ENCODE measurements around the gene TRIM32. TPM values are rescaled to one million over a fixed set of nuclear protein-coding genes. Genes with fewer than 3 reads are reported as not detected.

The TRIM32 gene
- total RNA-seq, 1 experiment from 2014 or later: 40.5 TPM

DNA sequence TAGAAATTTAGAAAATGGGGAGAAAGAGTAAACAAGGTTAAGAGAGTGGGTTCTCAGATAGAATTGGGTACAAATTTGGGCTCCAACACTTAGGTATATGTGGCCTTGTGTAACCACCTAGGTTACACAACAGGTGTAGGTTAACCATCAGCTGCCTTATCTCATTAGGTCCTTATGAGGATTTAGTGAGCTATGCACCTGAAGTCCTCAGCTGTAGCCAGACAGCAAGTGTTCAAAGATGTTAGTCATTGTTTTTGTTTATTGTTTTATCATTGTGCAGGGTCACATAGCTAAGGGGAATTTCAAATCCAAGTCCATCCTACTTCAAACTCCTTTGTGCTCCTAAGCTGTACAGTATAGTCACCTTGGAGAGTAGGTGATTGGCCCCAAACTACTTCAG is 970 bp upstream of the TRIM32 start:
- H2AFZ ChIP-seq: peak overlapping the region; percentile 87
- no peak for TF ChIP-seq EZH2 (IDR thresholded peaks at IDR 0.05; ENCODE audit: low read depth)
- TF ChIP-seq, protein P1, sequence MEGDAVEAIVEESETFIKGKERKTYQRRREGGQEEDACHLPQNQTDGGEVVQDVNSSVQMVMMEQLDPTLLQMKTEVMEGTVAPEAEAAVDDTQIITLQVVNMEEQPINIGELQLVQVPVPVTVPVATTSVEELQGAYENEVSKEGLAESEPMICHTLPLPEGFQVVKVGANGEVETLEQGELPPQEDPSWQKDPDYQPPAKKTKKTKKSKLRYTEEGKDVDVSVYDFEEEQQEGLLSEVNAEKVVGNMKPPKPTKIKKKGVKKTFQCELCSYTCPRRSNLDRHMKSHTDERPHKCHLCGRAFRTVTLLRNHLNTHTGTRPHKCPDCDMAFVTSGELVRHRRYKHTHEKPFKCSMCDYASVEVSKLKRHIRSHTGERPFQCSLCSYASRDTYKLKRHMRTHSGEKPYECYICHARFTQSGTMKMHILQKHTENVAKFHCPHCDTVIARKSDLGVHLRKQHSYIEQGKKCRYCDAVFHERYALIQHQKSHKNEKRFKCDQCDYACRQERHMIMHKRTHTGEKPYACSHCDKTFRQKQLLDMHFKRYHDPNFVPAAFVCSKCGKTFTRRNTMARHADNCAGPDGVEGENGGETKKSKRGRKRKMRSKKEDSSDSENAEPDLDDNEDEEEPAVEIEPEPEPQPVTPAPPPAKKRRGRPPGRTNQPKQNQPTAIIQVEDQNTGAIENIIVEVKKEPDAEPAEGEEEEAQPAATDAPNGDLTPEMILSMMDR (conservative IDR thresholded peaks at IDR 0.05): no peak
- peak overlapping the region; percentile 84 for H3K4me3 ChIP-seq
- intact Hi-C loops (cut with micrococcal nuclease; ENCODE audit: unreplicated experiment): no loop called here
- no peaks in the 10 kb centered on the region for H3K27me3 ChIP-seq (ENCODE audit: insufficient read depth, low read depth)
- H3K9me3 ChIP-seq (ENCODE audit: insufficient read depth, low read depth): no peaks in the 10 kb centered on the region
- CTCF ChIA-PET: no interaction called here
- no TSS peak for BruUV-seq (replicated peaks)
- peak overlapping the region; percentile 88 for H3K4me2 ChIP-seq
- no peaks in the 10 kb centered on the region for H4K20me1 ChIP-seq (ENCODE audit: insufficient read depth)
- POLR2A ChIA-PET (ENCODE audit: unreplicated experiment): no interaction called here
- no peaks in the 10 kb centered on the region for H3K36me3 ChIP-seq (ENCODE audit: low read depth)
- H3K4me1 ChIP-seq (replicated peaks; ENCODE audit: insufficient read depth): peaks cover 36% of the 10 kb centered on the region
- peaks cover 37% of the 10 kb centered on the region for H3K79me2 ChIP-seq (ENCODE audit: low read depth)
- no peak overlapping the region for H3K27ac ChIP-seq
- DNase-seq: peak in 1 of 2 experiments; percentile 65
- no peaks in the 10 kb centered on the region for H3K9me2 ChIP-seq (ENCODE audit: insufficient read depth)
- no peaks in the 10 kb centered on the region; the same call in 1 of the 2 replicates for H3F3A ChIP-seq (ENCODE audit: insufficient read depth, low read depth)

DNA sequence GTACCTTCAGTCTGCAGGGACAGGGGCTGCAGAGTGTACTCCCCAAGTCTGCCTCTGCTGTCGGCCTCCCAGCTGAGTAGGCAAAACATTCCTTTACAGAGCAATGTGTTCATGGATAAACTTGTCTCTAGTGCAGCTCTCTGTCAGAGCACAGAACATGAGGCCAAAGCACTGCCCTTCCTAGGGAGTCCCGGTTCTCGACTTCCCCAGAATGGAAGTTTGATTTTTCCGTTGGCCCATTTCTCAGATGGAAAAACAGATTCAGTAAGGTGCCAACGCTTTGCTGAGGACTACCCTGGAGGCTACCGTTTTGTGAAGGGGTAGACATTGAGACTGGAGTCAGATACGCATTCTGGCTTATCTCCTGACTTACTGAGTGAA is 422 bp upstream of the TRIM32 start:
- H3K4me3 ChIP-seq: peak overlapping the region; percentile 84
- H3K9me2 ChIP-seq (ENCODE audit: insufficient read depth): no peaks in the 10 kb centered on the region
- no peak for DNase-seq
- H2AFZ ChIP-seq: peak overlapping the region; percentile 87
- H3K36me3 ChIP-seq (ENCODE audit: low read depth): no peaks in the 10 kb centered on the region
- H3K4me1 ChIP-seq (replicated peaks; ENCODE audit: insufficient read depth): peaks cover 39% of the 10 kb centered on the region
- H3F3A ChIP-seq (ENCODE audit: insufficient read depth, low read depth): no peaks in the 10 kb centered on the region; the same call in 1 of the 2 replicates
- CTCF ChIA-PET: interaction anchor here (0.6 to 0.7 kb wide), 2 partner anchors 450 to 1775 kb away, joined by 3 to 9 read pairs; no protein-coding TSS in a partner anchor
- intact Hi-C loops (cut with micrococcal nuclease; ENCODE audit: unreplicated experiment): no loop called here
- H3K4me2 ChIP-seq: peak overlapping the region; percentile 88
- H3K27ac ChIP-seq: no peak overlapping the region
- H3K9me3 ChIP-seq (ENCODE audit: insufficient read depth, low read depth): no peaks in the 10 kb centered on the region
- peaks cover 43% of the 10 kb centered on the region for H3K79me2 ChIP-seq (ENCODE audit: low read depth)
- TF ChIP-seq, protein P1 (conservative IDR thresholded peaks at IDR 0.05): no peak
- TF ChIP-seq EZH2 (IDR thresholded peaks at IDR 0.05; ENCODE audit: low read depth): no peak
- no peaks in the 10 kb centered on the region for H4K20me1 ChIP-seq (ENCODE audit: insufficient read depth)
- POLR2A ChIA-PET (ENCODE audit: unreplicated experiment): interaction anchor here (0.7 kb wide), 1 partner anchor 46 kb away, joined by 8 read pairs; no protein-coding TSS in a partner anchor
- H3K27me3 ChIP-seq (ENCODE audit: insufficient read depth, low read depth): no peaks in the 10 kb centered on the region
- TSS peak; percentile 80 for BruUV-seq (replicated peaks)

DNA sequence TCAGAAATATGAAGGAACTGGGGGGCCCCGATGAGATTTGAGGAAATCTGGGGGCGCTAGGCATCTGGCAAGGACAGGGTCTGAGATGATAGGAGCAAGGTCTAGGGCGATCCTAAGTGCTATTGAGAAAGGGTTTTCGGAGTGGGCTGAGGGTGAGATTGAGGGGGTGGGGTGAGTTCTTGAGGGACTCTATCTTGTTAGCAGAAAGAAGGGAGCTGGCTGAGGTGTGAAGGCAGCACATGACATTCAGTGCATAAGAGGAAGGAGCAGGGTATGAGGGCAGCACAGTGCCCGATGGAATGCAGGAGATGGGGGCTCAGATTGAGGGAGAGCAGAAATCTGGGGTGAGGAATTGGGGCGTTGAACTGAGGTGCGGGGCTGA is 640 bp downstream of the TRIM32 start:
- intact Hi-C loops (cut with micrococcal nuclease; ENCODE audit: unreplicated experiment): no loop called here
- H3K9me3 ChIP-seq (ENCODE audit: insufficient read depth, low read depth): no peaks in the 10 kb centered on the region
- TF ChIP-seq, protein P1 (conservative IDR thresholded peaks at IDR 0.05): no peak
- no peak for TF ChIP-seq EZH2 (IDR thresholded peaks at IDR 0.05; ENCODE audit: low read depth)
- BruUV-seq (replicated peaks): no TSS peak
- H3K27ac ChIP-seq: no peak overlapping the region
- H2AFZ ChIP-seq: peak overlapping the region; percentile 87
- H3K9me2 ChIP-seq (ENCODE audit: insufficient read depth): no peaks in the 10 kb centered on the region
- H3K4me1 ChIP-seq (replicated peaks; ENCODE audit: insufficient read depth): peaks cover 45% of the 10 kb centered on the region
- CTCF ChIA-PET: no interaction called here
- POLR2A ChIA-PET (ENCODE audit: unreplicated experiment): interaction anchor here (0.6 kb wide), 1 partner anchor 265 kb away, joined by 3 read pairs; no protein-coding TSS in a partner anchor
- peak overlapping the region; percentile 88 for H3K4me2 ChIP-seq
- no peaks in the 10 kb centered on the region for H3K27me3 ChIP-seq (ENCODE audit: insufficient read depth, low read depth)
- peaks cover 8% of the 10 kb centered on the region for H3F3A ChIP-seq (ENCODE audit: insufficient read depth, low read depth)
- H3K4me3 ChIP-seq: peak overlapping the region; percentile 84
- no peaks in the 10 kb centered on the region for H4K20me1 ChIP-seq (ENCODE audit: insufficient read depth)
- no peak for DNase-seq
- peaks cover 53% of the 10 kb centered on the region for H3K79me2 ChIP-seq (ENCODE audit: low read depth)
- H3K36me3 ChIP-seq (ENCODE audit: low read depth): no peaks in the 10 kb centered on the region

All from PC-9 (cell line).